Measurements from ENCODE around the gene GABBR1. TPM values are rescaled to one million over a fixed set of nuclear protein-coding genes. Genes with fewer than 3 reads are reported as not detected.

GABBR1 gene
- polyA plus RNA-seq, 1 donor (not counting 4 experiments of a cell fraction or from before 2014, with no cell fraction given), result 18.9 TPM

DNA sequence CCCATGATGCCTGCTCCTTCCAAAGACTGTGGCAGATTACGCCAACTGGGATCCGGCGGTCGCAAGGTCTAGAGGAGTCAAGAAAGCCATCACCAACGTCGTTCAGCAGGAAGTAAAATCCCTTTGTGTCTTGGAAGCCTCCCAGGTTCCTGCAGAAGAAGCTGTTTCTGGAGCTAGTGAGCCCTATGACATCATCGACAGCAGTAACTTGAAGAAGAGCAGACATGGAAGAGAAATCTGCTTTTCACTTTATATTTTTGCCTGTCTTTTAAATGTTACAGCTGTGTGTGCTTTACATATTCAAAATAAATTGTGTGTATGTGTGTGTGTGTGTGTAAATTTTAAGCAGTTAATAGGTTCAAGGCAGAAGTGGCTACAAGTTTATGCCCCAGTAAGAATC, 55.4 kb downstream of the GABBR1 start:
- no peak overlapping the region for H2AFZ ChIP-seq (ENCODE audit: control insufficient read depth, low read length)
- H3K9ac ChIP-seq (ENCODE audit: control insufficient read depth, extremely low read depth, insufficient read depth, low read length), result no peak overlapping the region
- no peaks in the 10 kb centered on the region for H3K9me1 ChIP-seq (ENCODE audit: control insufficient read depth, extremely low read depth, insufficient read depth, low read length)
- H3K27me3 ChIP-seq (ENCODE audit: control insufficient read depth, extremely low read depth, insufficient read depth, low read length), result peaks cover 7% of the 10 kb centered on the region
- no peaks in the 10 kb centered on the region for H4K20me1 ChIP-seq (ENCODE audit: control insufficient read depth, extremely low read depth, insufficient read depth, low read length)
- no peak overlapping the region for H3K27ac ChIP-seq (ENCODE audit: control insufficient read depth, insufficient read depth, low read length)
- no peaks in the 10 kb centered on the region for H3K9me3 ChIP-seq (ENCODE audit: control insufficient read depth, low read depth, low read length)
- H3K4me2 ChIP-seq (ENCODE audit: control insufficient read depth, extremely low read depth, insufficient read depth, low read depth, low read length), result no peak overlapping the region
- H3K79me2 ChIP-seq (ENCODE audit: control insufficient read depth, insufficient read depth, low read length), result no peaks in the 10 kb centered on the region
- no peak overlapping the region for H3K4me3 ChIP-seq (ENCODE audit: control insufficient read depth in 2 of 3, extremely low read depth in 1 of 3, insufficient read depth in 2 of 3, low read depth in 1 of 3, low read length in 3 of 3)
- dilution Hi-C loops (cut with MboI; ENCODE audit: extremely low pct_ligation_motif_present, low sequenced_read_pairs), result no loop called here
- DNase-seq (ENCODE audit: low read depth, low spot score), result no peak
- no peak for FAIRE-seq
- H3K4me1 ChIP-seq (ENCODE audit: control insufficient read depth, extremely low read depth, insufficient read depth, low read length), result no peaks in the 10 kb centered on the region
- TF ChIP-seq, protein P1, sequence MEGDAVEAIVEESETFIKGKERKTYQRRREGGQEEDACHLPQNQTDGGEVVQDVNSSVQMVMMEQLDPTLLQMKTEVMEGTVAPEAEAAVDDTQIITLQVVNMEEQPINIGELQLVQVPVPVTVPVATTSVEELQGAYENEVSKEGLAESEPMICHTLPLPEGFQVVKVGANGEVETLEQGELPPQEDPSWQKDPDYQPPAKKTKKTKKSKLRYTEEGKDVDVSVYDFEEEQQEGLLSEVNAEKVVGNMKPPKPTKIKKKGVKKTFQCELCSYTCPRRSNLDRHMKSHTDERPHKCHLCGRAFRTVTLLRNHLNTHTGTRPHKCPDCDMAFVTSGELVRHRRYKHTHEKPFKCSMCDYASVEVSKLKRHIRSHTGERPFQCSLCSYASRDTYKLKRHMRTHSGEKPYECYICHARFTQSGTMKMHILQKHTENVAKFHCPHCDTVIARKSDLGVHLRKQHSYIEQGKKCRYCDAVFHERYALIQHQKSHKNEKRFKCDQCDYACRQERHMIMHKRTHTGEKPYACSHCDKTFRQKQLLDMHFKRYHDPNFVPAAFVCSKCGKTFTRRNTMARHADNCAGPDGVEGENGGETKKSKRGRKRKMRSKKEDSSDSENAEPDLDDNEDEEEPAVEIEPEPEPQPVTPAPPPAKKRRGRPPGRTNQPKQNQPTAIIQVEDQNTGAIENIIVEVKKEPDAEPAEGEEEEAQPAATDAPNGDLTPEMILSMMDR (optimal IDR thresholded peaks at IDR 0.05 in 1 of 3, IDR thresholded peaks at IDR 0.05 in 1 of 3, conservative IDR thresholded peaks at IDR 0.05 in 1 of 3; ENCODE audit: extremely low read depth in 1 of 3, insufficient read depth in 2 of 3, low read length in 3 of 3), result no peak
- TF ChIP-seq EZH2 (IDR thresholded peaks at IDR 0.05; ENCODE audit: low read length), result no peak
- no peaks in the 10 kb centered on the region for H3K36me3 ChIP-seq (ENCODE audit: control insufficient read depth in 2 of 2, extremely low read depth in 1 of 2, insufficient read depth in 2 of 2, low read length in 2 of 2)

DNA sequence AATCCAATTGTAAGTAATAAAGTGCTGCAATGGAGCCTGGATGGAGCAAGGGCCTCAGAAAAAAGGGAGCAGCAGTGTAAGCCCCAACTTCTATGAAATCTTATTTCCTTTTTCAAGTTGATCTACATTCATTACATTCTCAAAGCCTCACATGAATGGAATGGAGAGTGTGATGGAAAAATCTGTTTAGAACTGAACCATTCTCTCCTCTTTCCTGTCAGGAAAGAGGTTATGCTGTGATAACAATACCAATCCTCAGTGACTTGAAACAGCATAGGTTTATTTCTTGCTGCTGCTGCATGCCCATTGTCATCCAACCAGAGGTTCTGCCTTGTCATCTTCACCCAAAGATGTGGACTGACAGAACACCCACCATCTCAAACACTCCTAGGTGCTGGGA, 56.9 kb downstream of the GABBR1 start:
- TF ChIP-seq, protein P1 (optimal IDR thresholded peaks at IDR 0.05 in 1 of 3, IDR thresholded peaks at IDR 0.05 in 1 of 3, conservative IDR thresholded peaks at IDR 0.05 in 1 of 3; ENCODE audit: extremely low read depth in 1 of 3, insufficient read depth in 2 of 3, low read length in 3 of 3), result no peak
- TF ChIP-seq EZH2 (IDR thresholded peaks at IDR 0.05; ENCODE audit: low read length), result no peak
- FAIRE-seq, result no peak

More for the DNA sequence above, 56.9 kb downstream of the GABBR1 start:
- no peak for DNase-seq (ENCODE audit: low read depth, low spot score)
- no peaks in the 10 kb centered on the region for H3K79me2 ChIP-seq (ENCODE audit: control insufficient read depth, insufficient read depth, low read length)
- no peak overlapping the region for H3K4me3 ChIP-seq (ENCODE audit: control insufficient read depth in 2 of 3, extremely low read depth in 1 of 3, insufficient read depth in 2 of 3, low read depth in 1 of 3, low read length in 3 of 3)
- H2AFZ ChIP-seq (ENCODE audit: control insufficient read depth, low read length), result no peak overlapping the region
- no peak overlapping the region for H3K9ac ChIP-seq (ENCODE audit: control insufficient read depth, extremely low read depth, insufficient read depth, low read length)
- H3K27ac ChIP-seq (ENCODE audit: control insufficient read depth, insufficient read depth, low read length), result no peak overlapping the region
- no peaks in the 10 kb centered on the region for H3K36me3 ChIP-seq (ENCODE audit: control insufficient read depth in 2 of 2, extremely low read depth in 1 of 2, insufficient read depth in 2 of 2, low read length in 2 of 2)
- H3K9me1 ChIP-seq (ENCODE audit: control insufficient read depth, extremely low read depth, insufficient read depth, low read length), result no peaks in the 10 kb centered on the region
- no peaks in the 10 kb centered on the region for H3K4me1 ChIP-seq (ENCODE audit: control insufficient read depth, extremely low read depth, insufficient read depth, low read length)
- H3K27me3 ChIP-seq (ENCODE audit: control insufficient read depth, extremely low read depth, insufficient read depth, low read length), result peaks cover 7% of the 10 kb centered on the region
- dilution Hi-C loops (cut with MboI; ENCODE audit: extremely low pct_ligation_motif_present, low sequenced_read_pairs), result no loop called here
- no peak overlapping the region for H3K4me2 ChIP-seq (ENCODE audit: control insufficient read depth, extremely low read depth, insufficient read depth, low read depth, low read length)
- H3K9me3 ChIP-seq (ENCODE audit: control insufficient read depth, low read depth, low read length), result no peaks in the 10 kb centered on the region
- H4K20me1 ChIP-seq (ENCODE audit: control insufficient read depth, extremely low read depth, insufficient read depth, low read length), result no peaks in the 10 kb centered on the region

All from keratinocyte (primary cell).